HepG2 (cell line): Measurements from ENCODE around the gene GNAZ. TPM values are rescaled to one million over a fixed set of nuclear protein-coding genes. Genes with fewer than 3 reads are reported as not detected.
A peak's percentile ranks its signal among the peaks of the same experiment; 100 is the strongest.

Experiments used
- BHLHE40 ChIP-seq: IDR thresholded peaks from 2 replicates; pipeline ENCODE4 v1.6.1; 2011; ENCODE audit warnings: low read length, improper control_type of control experiment
- CEBPZ ChIP-seq: IDR thresholded peaks from 2 replicates; pipeline ENCODE4 v1.6.1; 2012; ENCODE audit warnings: low read length, improper control_type of control experiment
- ETS1 ChIP-seq: sonication (generic); formaldehyde crosslinking; IDR thresholded peaks from 2 replicates; pipeline ENCODE4 v1.4.0; 2020; ENCODE audit warnings: missing genetic modification reagents
- HOXA5 ChIP-seq: sonication (generic); formaldehyde crosslinking; IDR thresholded peaks from 2 replicates; pipeline ENCODE4 v1.4.0; 2020; ENCODE audit warnings: missing genetic modification reagents
- IKZF1 ChIP-seq: fragments of 450-650 bp; IDR thresholded peaks from 2 replicates; pipeline ENCODE4 v1.7.1; 2016
- JUNB ChIP-seq: sonication (generic); formaldehyde crosslinking; IDR thresholded peaks from 2 replicates; pipeline ENCODE4 v1.8.0; 2022; ENCODE audit warnings: missing genetic modification reagents, mild to moderate bottlenecking, borderline replicate concordance
- KDM5B ChIP-seq: sonication (generic); formaldehyde crosslinking; IDR thresholded peaks from 2 replicates; pipeline ENCODE4 v1.4.0; 2020; ENCODE audit warnings: missing genetic modification reagents, mild to moderate bottlenecking, borderline replicate concordance
- NFKB2 ChIP-seq: sonication (generic); formaldehyde crosslinking; IDR thresholded peaks from 2 replicates; pipeline ENCODE4 v1.4.0; 2020; ENCODE audit warnings: missing genetic modification reagents, borderline replicate concordance
- PAX8 ChIP-seq: sonication (generic); formaldehyde crosslinking; IDR thresholded peaks from 2 replicates; pipeline ENCODE4 v1.8.0; 2022; ENCODE audit warnings: mild to moderate bottlenecking, missing genetic modification reagents, borderline replicate concordance
- PPARG ChIP-seq: conservative IDR thresholded peaks from 2 replicates; pipeline ENCODE4 v1.6.1; 2016; ENCODE audit warnings: missing biosample characterization, missing genetic modification reagents
- SPEN ChIP-seq: sonication (generic); formaldehyde crosslinking; IDR thresholded peaks from 2 replicates; pipeline ENCODE4 v1.5.1; 2020; ENCODE audit warnings: low read depth, mild to moderate bottlenecking, missing genetic modification reagents
- ZNF124 ChIP-seq: sonication (generic); formaldehyde crosslinking; IDR thresholded peaks from 2 replicates; pipeline ENCODE4 v1.4.0; 2020; ENCODE audit warnings: missing genetic modification reagents
- ZNF790 ChIP-seq: sonication (generic); formaldehyde crosslinking; IDR thresholded peaks from 2 replicates; pipeline ENCODE4 v1.8.0; 2022; ENCODE audit warnings: missing genetic modification reagents, mild to moderate bottlenecking, borderline replicate concordance
- polyA plus RNA-seq, 8 experiments: library from polyadenylated mRNA; depleted of rRNA in 3 of 8; stranded (reverse) in 7 of 8; unstranded in 1 of 8; fragments of >200 nt; fragmentation: Illumina TruSeq in 4 of 8; extraction: Trizol in 4 of 8; gene quantifications; 2 replicates each; pipeline versions ENCODE4 v1.2.1 to v1.2.3, GENCODE V29; 2011 to 2016; ENCODE audit warnings: low read depth in 4 of 8, missing spikeins in 1 of 8, mixed read lengths in 1 of 8; ENCODE audit not compliant: insufficient read depth in 1 of 8
- total RNA-seq, 5 experiments: library from RNA; depleted of rRNA; stranded (reverse); fragments of >200 nt; fragmentation: Illumina TruSeq; extraction: Trizol; gene quantifications; 2 replicates each; pipeline ENCODE4 v1.2.3, GENCODE V29; 2016; ENCODE audit warnings: low read depth in 1 of 5
- TF ChIP-seq, protein P1 (sequence below): sonication (generic); formaldehyde crosslinking; IDR thresholded peaks from 2 replicates; pipeline ENCODE4 v1.4.0; 2020; ENCODE audit warnings: missing genetic modification reagents, mild to moderate bottlenecking, borderline replicate concordance
- TF ChIP-seq, protein P2 (sequence below): sonication (generic); formaldehyde crosslinking; IDR thresholded peaks from 2 replicates; pipeline ENCODE4 v1.4.0; 2020; ENCODE audit warnings: missing genetic modification reagents

Gene GNAZ
- total and polyA plus RNA-seq, 2 of the 13 experiments (the other 11 are each of a cell fraction or from before 2014, with no cell fraction given), result 11.4 to 22.3 TPM

DNA sequence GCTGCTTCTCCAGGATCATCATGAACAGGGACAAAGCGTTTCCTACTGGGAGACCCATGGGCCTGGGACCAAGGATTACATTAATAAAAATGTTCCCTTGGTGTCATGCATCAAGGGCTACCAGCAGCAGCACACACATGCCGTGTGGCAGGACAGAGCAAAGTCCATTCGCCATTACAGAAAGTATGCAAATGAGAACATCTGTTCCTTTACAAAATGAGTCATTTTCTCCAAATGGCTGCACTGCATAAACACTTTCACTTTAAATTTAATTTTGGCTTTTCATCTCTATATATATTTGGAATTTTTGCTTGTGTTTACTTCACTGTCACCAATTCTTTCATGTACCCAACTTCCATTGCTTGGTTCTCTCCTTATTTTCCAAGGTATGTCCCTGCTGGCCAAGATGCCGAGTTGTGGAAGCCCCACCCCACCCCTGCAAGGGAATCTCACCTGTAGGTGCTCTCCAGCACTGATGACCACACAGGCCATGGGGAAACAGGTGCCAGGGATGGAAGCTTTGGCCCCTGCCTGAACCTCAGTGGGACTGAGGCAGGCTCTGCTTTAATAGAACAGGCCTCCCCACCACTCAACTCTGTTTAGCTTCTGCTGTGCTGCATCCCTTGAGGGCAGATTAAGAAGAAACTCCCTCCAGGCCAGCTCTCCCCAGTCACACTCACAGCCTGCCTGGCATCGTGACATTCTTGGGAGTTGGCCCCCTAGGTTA, 15.6 kb upstream of the GNAZ start (continued):
- TF ChIP-seq CEBPZ, result no peak
- no peak for TF ChIP-seq PPARG (CRISPR knock-in tag)
- TF ChIP-seq NFKB2 (CRISPR knock-in tag), result no peak
- TF ChIP-seq, protein P1, sequence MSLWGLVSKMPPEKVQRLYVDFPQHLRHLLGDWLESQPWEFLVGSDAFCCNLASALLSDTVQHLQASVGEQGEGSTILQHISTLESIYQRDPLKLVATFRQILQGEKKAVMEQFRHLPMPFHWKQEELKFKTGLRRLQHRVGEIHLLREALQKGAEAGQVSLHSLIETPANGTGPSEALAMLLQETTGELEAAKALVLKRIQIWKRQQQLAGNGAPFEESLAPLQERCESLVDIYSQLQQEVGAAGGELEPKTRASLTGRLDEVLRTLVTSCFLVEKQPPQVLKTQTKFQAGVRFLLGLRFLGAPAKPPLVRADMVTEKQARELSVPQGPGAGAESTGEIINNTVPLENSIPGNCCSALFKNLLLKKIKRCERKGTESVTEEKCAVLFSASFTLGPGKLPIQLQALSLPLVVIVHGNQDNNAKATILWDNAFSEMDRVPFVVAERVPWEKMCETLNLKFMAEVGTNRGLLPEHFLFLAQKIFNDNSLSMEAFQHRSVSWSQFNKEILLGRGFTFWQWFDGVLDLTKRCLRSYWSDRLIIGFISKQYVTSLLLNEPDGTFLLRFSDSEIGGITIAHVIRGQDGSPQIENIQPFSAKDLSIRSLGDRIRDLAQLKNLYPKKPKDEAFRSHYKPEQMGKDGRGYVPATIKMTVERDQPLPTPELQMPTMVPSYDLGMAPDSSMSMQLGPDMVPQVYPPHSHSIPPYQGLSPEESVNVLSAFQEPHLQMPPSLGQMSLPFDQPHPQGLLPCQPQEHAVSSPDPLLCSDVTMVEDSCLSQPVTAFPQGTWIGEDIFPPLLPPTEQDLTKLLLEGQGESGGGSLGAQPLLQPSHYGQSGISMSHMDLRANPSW, result no peak
- TF ChIP-seq IKZF1, result no peak
- TF ChIP-seq BHLHE40, result peak; percentile 44; the same call in 1 of the 2 replicates
- TF ChIP-seq JUNB (CRISPR knock-in tag), result no peak
- TF ChIP-seq ZNF124 (CRISPR knock-in tag), result no peak
- TF ChIP-seq ZNF790 (CRISPR knock-in tag), result no peak
- no peak for TF ChIP-seq SPEN
- TF ChIP-seq HOXA5 (CRISPR knock-in tag), result no peak
- TF ChIP-seq, protein P2, sequence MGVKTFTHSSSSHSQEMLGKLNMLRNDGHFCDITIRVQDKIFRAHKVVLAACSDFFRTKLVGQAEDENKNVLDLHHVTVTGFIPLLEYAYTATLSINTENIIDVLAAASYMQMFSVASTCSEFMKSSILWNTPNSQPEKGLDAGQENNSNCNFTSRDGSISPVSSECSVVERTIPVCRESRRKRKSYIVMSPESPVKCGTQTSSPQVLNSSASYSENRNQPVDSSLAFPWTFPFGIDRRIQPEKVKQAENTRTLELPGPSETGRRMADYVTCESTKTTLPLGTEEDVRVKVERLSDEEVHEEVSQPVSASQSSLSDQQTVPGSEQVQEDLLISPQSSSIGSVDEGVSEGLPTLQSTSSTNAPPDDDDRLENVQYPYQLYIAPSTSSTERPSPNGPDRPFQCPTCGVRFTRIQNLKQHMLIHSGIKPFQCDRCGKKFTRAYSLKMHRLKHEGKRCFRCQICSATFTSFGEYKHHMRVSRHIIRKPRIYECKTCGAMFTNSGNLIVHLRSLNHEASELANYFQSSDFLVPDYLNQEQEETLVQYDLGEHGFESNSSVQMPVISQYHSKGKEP, result no peak
- TF ChIP-seq ETS1, result no peak
- no peak for TF ChIP-seq PAX8 (CRISPR knock-in tag)
- no peak for TF ChIP-seq KDM5B (CRISPR knock-in tag)
